GM19351 (cell line): ENCODE results near the gene MAD1L1.

Experiments
- ATAC-seq: cut with Tn5 transposase; IDR thresholded peaks from one replicate; pipeline ENCODE4 v1.9.1; 2021; ENCODE audit warnings: mild to moderate bottlenecking, moderate library complexity; ENCODE audit not compliant: unreplicated experiment

MAD1L1 gene

DNA sequence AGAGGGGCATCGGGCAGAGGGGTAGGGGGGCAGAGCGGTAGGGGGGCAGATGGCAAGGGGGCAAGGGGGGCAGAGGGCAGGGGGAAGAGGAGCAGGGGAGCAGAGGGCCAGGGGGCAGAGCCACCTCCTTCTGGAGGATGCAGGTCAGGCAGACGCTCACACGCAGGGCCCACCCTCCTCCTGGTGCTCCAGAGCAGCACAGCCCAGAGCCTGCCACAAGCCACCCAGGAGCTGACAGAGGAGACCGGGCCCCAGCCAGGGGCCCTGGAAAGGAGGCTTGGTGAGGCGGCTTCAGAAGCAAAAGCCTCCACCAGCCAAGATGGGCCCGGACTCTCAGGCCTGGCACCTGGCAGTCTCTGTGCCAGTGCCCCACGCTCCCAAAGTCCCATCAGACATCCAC lies 13.1 kb downstream of the MAD1L1 start:
- no peak for ATAC-seq

DNA sequence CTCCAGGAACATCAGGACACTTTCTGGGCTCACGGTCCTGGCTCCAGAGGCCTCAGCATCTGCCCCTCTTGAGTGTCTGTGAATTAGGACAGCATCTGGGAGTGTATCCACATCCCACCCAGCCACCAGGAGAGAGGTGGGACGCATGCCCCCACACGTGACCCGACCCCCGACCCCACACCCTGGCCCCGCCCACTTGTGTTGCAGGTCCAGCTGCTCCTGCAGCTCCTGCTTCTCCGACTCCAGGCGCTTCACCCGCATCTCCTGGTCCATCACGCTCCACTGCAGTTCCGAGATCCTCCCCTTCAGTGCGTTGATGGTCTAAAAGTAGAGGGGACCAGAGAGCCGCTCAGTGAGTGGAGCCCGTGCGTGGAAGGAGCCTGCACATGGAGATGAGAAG lies 13.6 kb downstream of the MAD1L1 start:
- no peak for ATAC-seq

DNA sequence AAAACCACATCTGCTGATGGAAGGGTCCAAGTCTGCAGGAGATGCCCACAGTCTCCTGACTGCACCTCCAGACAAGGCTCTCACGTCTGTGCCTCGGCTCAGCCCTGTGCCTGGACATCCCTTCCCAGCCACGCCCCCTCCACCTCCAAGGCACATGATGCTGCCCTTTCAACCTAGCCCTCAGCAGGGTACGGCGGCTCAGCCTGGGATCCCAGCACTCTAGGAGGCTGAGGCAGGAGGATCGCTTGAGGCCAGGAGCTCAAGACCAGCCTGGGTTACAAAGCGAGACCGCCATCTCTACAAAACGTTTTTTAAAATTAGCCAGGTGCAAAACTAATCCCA lies 14.3 kb downstream of the MAD1L1 start:
- no peak for ATAC-seq

DNA sequence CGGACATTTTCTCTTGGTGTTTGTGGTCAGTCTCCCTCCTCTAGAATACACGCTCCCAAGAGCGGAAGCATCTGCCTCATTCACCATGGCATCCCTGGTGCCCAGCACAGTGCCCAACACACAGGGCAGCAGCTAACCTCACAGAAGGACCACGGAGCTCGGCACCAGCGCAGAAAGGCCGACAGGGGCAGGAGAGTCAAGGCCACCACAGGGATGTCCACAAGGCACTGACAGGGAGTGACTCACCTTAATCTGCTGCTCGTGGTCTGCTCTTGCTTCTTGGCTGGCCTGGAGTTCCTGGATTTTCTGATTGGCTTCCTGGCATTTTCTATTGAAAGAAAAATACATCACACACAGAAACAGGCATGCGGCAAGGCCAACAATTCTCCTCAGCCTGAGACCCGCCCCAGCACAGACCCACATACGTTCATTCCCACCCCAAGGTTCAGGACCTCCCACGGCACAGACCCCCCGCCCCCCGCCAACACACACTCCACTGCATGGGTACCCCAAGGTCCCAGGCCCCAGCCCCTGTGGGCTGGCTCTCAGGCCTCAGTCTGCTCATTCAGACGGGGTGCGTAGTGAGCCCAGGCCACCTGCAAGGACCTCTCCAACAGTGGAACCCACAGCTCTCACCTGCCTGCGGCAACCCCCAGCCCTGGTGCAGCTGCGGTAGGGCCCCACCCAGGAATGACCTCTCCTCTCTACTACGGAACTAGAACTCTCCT lies 14.9 kb downstream of the MAD1L1 start:
- ATAC-seq: no peak

DNA sequence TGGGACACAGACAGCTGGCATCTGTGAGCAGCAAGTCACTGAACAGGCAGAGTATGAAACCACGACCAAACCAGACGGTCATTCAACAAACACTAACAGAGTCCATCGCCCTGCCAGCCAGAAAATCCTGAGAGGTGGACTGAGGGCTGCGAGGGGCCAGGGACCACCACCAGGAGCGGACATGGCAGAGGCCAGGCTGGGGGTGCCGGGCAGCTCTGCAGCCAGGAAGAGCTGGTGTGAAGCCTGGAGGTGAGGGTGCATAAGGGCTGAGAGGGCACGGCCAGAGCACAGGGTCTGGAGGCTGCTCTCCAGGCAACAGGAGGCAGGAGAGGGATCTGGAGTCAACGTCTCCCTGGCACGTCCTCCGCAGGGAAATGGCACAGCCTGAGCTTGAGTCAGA lies 15.5 kb downstream of the MAD1L1 start:
- ATAC-seq: no peak

DNA sequence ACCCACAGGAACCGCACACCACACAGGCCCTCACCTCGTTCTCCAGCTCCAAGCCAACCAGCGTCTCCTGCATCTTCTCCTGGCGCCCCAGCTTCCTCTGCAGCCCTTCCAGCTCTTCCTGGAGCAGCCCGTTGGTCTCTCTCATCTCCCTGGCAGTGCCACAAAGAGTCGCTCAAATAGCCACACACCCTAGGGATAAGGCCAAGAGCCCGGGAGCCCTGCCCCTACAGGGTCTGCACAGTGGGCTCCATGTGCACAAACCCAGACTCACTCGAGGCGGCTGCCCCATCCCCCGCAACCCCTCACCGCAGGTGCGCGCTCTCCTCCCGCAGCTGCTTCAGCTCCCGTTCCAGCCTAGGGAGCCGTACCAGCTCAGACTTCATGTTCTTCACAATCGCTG lies 16.9 kb downstream of the MAD1L1 start:
- ATAC-seq: no peak

DNA sequence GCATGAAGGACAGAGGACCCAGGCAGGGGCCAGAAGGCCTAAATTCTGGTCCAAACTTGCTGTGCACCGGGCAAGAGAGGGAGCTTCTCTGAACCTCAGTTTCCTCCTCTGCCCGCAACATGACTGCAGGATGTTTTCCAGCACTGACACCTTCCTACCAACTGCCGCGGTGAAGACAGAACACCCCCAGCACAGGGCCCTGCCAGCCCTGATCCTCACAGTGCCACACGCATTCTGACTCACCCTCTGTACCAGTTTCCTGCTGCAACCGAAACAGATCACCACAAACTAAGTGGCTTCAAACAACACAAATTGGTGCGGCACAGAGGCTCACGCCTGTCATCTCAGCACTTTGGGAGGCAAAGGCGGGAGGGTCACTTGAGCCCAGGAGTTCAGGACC lies 18.1 kb downstream of the MAD1L1 start:
- ATAC-seq: no peak

DNA sequence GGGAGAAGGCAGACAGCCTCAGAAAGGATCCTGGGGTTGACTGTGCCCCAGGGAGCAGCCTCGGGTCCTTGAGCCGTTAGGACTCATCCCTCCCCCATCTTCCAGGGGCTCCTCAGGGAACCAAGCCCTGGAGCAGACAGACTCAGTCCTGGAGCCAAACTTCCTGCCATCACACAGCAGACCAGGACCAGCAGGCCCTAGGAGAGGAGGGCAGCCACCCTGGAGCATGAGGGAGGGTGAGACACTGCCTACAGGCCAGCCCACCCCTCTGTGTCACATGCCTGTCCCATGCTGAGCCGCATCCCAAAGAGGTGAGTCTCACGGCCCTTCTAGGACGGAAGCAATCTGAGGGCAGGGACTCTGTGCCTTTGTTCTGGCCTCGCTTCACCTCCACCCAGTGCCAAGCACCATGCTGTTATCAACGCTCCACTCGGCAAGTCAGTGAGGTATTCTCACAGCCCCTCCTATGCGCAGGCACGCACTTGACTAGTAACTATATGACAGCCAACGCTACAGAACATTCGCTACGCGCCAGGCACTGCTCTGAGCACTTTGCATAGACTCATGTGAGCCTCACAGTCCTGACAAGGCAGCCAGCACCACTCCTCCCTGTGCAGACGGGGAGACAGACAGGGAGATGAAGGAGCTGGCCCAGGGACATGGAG lies 19.1 kb downstream of the MAD1L1 start:
- ATAC-seq: no peak

DNA sequence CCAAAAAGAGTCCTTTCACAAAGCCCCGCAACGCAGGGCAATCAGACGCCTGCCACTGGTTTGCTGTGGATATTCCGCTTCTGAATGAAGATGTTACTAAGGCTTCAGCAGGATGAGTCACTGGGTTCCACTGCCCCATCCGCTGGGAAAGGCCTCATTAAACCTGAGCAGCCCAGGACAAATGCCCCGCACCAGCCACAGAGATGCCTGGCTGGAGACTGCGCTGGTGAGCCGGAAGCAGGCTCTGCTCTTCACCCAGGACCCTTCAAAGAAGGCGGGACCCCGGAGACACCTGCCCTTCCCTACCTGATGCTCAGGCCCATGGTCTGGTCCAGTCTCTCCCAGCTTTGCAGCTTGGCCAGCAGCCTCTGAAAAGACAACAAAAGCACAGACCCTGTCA lies 19.8 kb downstream of the MAD1L1 start:
- no peak for ATAC-seq

DNA sequence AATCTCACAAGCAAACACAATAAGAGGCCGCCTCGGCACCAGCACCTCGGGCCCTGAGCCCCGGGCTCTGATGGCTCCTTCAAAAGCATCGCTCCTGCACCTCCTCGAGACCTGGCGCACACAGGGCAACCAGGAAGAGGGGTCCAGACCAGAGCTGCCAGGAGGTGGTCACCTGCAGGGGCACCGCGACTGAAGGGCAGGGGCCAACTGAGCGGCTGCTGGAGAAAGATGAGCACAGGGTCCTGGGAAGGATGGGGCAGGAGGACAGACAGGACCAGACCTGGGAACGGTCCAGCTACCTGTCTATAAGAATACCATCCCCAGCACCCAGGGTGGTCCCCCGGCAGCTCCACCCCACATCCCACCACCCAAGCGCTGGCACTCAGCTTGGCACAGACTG lies 20.8 kb downstream of the MAD1L1 start:
- no peak for ATAC-seq

DNA sequence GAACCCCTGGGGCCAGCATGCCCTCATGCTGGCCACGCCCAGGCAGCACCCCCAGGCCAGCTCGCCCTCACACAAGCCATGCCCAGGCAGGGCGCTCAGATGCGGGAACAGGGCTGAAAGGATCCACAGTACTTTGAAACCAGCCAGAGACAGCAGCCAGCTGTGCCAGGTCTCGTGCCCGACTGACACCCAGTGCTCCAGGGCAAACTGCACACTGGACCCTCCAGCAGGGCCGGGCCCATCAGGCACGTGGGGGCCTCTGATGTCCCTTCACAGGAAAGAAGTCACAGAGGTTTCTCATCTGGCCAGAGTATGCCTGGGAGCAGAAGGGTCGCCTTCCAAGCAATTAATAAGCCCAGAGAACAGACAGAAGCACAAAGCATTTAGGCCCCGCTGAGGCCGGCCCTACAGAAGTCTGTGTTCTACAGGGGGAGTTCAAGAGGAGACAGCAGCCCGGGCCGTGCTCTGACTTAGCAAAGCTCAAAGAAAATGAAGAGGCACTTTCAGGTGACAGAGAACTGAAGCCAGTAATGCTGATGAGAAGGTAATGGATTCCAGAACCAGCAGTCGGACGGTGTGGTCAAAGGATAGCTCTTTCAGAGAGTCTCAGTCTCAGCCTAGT lies 21.4 kb downstream of the MAD1L1 start:
- ATAC-seq: no peak

DNA sequence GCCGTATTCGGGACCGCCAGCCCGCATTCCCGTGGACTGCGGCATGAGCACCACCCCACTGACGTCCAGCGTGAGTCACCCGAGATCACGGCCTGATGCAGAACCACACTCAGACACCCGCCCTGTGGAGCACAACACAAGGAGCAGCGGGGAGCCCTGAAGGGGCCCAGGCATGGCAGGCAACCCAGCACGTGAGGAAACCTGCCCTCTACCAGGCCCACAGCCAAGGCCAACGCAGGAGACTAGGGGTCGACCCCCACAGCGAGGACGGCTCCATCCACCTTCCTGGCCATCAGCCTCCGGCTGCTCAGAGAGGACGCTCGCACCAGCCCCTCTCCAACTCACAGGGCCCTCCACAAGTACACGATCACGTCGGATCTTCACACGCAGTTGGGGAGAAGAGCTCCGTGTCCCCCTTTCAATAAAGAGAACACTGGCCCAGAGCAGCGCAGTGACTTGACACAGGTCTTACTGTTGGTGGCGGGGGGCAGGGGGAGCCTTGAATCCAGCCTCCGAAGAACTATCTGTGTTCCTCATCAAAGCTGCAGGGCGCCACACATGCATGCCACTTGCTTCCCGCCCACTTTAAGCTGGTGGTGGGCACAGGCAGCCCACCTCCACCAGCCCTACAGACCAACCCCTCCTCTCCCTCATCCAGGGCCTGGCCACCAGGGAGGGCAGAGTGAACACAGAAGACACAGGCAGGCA lies 22.0 kb downstream of the MAD1L1 start:
- no peak for ATAC-seq

DNA sequence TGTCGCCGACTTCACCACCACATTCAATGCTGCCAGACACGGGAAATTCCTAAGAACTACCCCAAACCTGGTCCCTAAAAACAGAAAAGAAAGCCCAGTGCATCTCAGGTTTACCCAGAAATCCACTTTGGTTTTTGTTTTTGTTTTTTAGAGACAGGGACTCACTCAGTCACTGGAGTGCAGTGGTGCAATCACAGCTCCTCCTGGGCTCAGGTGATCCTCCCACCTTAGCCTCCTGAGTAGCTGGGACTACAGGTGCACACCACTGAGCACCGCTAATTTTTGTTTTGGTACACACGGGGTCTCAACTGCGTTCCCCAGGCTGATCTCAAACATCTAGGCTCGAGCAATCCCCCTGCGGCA lies 22.8 kb downstream of the MAD1L1 start:
- peak; percentile 16 for ATAC-seq

DNA sequence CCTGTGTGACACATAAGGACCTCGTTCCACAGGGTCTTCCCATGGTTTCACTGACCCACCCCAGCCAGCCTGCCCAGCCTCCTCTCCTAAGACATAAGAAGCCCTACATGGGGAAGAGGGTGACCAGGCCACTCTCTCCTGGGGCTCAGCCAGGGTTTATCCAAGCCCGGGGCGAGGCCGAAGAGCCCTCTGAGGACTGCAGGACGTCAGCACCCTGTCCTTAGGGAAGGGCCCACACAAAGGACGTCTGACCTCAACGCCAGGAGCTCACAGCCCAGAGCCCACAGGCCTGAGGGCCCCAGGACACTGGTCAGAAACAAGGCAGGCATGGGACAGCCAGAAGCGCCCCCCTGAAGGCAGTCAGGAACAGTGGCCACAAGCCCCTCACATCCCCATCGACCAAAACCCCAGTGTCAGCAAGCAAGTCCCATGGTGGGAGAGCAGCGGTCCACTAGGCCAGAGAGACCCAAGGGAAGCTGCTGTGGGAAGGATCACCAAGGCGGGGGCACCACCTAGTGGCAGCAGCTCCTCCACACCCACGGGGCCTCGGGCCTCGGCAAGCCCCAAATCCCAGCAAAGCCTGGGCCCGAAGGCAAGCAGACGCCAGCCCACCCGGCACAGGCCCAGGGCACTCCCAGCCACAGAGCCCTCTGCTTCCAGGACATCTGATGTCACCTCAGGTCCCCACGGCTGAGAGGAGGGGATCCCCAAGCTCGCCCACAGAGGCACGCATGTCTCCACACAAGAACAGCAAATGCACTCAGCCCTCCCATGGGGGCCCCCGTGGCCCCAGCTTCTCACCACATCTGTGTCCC lies 23.4 kb downstream of the MAD1L1 start:
- peak; percentile 60 for ATAC-seq

DNA sequence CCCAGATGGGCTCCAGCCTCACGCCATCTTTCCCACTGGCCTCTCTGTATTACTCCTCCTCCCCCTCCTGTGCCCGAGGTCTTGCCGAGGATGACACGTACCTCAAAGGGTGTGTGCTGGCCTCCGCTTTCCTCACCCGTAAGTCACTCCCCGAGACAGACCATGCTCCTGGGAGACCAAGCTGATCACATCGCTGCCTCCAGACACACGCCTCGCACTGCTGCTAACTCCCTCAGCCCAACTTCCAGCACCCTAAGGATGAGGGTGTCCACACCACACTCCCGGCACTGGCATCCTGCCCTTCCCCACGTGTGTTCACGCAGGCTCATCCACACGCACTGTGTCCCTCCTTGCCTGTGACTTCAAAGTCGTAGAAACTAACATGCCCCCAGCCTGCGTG lies 24.0 kb downstream of the MAD1L1 start:
- ATAC-seq: no peak

DNA sequence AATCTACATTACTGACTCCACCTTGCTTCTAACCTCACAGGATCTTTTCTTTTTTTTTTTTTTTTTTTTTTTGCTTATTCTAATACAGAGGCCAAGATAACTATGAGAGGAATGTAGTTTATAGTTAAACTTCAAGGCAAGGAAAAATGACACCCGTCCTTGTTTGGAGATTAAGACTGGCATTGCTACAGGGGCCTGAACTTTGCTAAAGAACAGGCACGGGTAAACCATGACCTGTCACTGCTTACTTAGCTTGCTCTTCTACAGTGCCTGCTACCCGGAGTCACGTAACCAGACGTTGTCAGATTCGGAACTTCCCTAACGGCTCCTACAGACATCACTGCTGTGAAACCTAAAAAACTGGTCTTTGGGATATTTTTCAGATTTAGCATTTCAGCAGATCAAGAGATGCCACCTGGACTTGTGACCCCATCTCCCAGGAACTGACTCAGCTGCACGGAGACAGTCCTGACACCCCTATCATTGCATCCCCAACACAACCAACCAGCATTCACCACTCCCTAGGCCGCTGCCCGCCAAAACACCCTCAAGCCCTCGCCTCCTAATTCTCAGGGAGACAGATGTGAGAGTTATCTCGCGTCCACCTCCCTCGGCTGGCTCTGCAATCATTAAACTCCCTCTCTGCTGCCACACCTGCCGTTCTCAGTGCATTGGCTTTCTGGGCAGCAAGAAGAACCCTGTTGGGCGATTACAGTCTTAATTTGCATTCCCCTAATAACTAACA lies 27.5 kb downstream of the MAD1L1 start:
- ATAC-seq: no peak

DNA sequence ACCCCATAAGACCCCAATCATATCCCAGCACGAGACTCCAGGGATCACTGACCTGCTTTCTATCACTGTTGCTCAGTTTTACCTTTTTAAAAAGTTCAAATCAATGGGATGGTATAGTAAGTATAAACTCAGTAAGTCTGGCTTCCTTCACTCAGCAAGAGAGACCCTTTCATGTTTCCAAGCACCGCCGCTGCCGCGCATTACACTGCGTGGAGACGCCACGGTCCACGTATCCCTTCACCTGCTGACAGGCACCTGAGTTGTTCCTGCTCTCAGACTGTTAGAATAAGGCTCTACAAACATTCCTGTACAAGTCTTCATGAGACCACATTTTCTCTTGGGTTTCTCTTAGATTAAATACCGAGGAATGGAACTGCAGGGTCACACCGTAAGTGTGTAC lies 28.3 kb downstream of the MAD1L1 start:
- ATAC-seq: no peak

DNA sequence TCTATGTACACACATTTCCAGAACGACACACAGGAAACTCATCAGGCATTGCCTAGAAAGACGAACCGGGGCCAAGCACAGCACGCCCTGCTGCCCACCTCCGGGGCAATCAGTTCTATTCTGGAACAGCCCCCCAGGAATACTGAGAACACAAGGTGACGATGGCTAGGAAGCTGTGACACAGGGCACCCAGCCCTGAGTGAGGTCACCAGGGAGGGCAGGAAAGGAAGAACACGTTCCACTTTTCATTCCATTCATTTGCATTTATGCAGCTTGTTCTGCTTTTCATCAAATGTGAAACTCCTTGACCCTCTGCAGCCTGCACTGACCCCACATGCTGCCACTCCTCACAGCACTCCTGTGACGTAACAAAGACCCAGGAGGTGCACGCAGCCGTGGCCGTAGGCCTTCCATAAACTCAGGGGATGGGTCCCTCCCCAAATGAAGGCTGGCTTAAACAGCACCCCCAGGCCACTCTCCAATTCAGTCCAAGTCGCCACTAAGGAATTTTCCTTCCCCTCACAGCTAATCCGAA lies 28.9 kb downstream of the MAD1L1 start:
- peak; percentile 69 for ATAC-seq

DNA sequence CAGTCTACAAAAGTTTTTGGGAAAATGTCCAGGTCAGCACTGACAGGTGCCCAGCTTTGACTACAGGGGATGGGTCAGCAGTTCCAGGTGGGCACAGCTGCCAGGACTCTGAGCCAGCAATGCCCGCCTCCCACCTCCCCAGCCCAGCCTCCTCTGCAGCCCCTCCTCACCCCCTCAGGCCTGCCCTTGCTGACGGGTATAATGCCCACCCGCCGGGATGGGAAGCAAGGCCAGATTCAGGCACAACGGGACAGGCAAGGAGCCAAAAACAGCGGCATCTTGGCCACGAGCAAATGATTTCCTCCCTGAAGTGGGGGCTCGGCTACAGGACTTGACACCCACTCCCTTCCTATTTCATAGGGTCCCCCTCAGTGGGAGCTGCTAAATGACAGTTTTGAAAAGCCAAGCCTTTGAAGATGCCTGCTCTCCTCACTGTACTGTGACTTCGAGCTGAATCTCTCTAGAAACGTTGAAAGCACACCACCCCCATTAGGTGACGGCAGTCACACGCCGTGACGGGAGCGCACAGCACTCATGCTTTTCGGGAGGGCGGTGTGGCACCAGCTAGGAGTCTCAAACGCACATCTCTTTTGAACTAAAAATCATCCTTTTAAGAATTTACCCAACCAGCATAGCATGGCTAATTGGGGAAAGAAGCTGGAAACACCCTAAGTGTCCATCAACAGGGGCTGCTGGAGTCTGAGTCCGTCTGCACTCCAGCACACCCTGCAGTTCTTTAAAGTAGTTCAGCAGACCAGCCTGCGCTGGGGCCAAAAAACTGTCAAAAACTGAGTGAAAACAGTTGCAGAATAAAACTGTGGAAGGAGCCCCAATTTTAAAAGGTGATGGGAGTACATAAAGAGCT lies 29.6 kb downstream of the MAD1L1 start:
- ATAC-seq: no peak
